GM15510 (cell line): ENCODE data around the gene ZNF334.

Experiments
- POLR2A ChIP-seq: IDR thresholded peaks from 3 replicates; pipeline ENCODE4 v1.6.1; 2011; ENCODE audit warnings: borderline replicate concordance; ENCODE audit not compliant: insufficient read length; ENCODE audit errors: extremely low read depth

Gene ZNF334

GRCh38 chr20:46512943-46513844, at the start of gene ZNF334:
TSS of gene ZNF334 (minus strand) at chr20:46513559. CDS start at chr20:46512102, 1,457 bp downstream.
- no peak for TF ChIP-seq POLR2A

- TF ChIP-seq POLR2A: no peak
Observed at GRCh38 chr20:46562373-46563169, 49.2 kb upstream of the ZNF334 start.

GRCh38 chr20:46562009-46562372, 48.6 kb upstream of the ZNF334 start:
- no peak for TF ChIP-seq POLR2A

GRCh38 chr20:46559685-46560440, 46.5 kb upstream of the ZNF334 start:
- no peak for TF ChIP-seq POLR2A

- TF ChIP-seq POLR2A: no peak
Observed at GRCh38 chr20:46559001-46559400, 45.6 kb upstream of the ZNF334 start.

GRCh38 chr20:46558511-46558959, 45.2 kb upstream of the ZNF334 start:
- TF ChIP-seq POLR2A: no peak

GRCh38 chr20:46557231-46557956, 44.0 kb upstream of the ZNF334 start:
- no peak for TF ChIP-seq POLR2A

- TF ChIP-seq POLR2A: no peak
Observed at GRCh38 chr20:46555370-46555956, 42.1 kb upstream of the ZNF334 start.

- no peak for TF ChIP-seq POLR2A
Observed at GRCh38 chr20:46554828-46555227, 41.5 kb upstream of the ZNF334 start.

GRCh38 chr20:46553926-46554325, 40.6 kb upstream of the ZNF334 start:
- TF ChIP-seq POLR2A: no peak

GRCh38 chr20:46552460-46553420, 39.4 kb upstream of the ZNF334 start:
- no peak for TF ChIP-seq POLR2A

- TF ChIP-seq POLR2A: no peak
Observed at GRCh38 chr20:46551522-46552381, 38.4 kb upstream of the ZNF334 start.

- TF ChIP-seq POLR2A: no peak
Observed at GRCh38 chr20:46550461-46550860, 37.1 kb upstream of the ZNF334 start, which contains the start of gene OCSTAMP. TSS of gene OCSTAMP (minus strand) at chr20:46550654. CDS start at chr20:46550560, 94 bp downstream.
